ENCODE measurements around the gene AMELX. TPM values are rescaled to one million over a fixed set of nuclear protein-coding genes. Genes with fewer than 3 reads are reported as not detected.

The AMELX gene
- total RNA-seq, 2 donors from 2014 or later: not detected

DNA sequence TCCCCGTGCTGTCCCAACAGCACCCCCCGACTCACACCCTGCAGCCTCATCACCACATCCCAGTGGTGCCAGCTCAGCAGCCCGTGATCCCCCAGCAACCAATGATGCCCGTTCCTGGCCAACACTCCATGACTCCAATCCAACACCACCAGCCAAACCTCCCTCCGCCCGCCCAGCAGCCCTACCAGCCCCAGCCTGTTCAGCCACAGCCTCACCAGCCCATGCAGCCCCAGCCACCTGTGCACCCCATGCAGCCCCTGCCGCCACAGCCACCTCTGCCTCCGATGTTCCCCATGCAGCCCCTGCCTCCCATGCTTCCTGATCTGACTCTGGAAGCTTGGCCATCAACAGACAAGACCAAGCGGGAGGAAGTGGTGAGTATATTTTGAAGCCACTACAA lies 5.4 kb downstream of the AMELX start:
- intact Hi-C loops (cut with DNase I): no loop called here
- no peak for DNase-seq (ENCODE audit: low spot score)

DNA sequence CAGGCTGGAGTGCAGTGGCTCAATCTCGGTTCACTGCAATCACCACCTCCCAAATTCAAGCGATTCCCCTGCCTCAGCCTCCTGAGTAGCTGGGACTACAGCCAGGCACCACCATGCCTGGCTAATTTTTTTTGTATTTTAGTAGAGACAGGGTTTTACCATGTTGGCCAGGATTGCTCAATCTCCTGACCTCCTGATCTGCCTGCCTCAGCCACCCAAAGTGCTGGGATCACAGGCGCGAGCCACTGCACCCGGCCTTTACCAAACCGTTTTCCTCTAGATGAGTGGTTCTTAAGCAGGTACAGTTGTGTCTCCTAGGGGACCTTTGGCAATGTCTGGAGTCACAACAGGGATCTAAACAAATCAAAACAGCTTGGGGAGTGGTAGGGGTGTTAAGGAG lies 11.6 kb downstream of the AMELX start:
- no peak for DNase-seq (ENCODE audit: low spot score)
- intact Hi-C loops (cut with DNase I): no loop called here

DNA sequence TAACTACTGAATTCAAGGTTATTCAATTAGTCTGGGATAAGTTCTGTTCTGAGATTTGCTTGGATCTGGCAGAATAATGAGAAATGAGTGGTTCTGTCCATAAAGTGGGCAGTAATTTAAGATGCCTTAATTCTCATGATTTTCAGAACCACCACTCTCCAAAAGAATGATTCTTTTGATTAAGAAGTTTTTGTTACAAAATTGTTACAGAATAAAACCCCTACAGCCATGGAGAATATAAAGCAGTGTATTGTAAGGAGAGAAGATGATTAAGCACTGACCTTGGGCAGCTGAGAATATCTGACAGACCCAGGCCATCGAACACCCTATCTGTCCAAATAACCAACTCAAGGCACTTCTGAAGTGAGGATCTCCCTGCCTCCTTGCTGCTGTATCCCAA lies 12.4 kb downstream of the AMELX start:
- no peak for DNase-seq (ENCODE audit: low spot score)
- intact Hi-C loops (cut with DNase I): no loop called here

DNA sequence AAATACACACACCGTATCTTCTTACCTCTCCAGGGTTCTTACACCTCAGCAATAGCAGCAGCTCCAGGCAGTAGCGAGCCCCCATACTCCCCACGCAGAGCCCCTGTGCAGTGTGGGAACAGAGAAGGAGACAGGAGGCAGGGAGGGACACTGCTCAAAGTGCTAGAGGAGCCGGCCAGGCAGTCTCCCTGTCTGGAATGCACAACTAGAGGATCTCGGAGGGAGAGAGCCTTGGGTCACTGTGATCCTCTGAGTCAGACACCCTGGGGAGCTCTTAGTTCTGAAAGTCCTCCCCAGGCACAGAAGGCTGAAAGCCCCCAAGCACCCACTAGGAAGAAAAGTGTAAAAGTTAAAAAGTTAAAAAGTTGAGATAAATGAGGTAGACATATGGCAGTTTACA lies 16.0 kb downstream of the AMELX start:
- intact Hi-C loops (cut with DNase I): no loop called here
- no peak for DNase-seq (ENCODE audit: low spot score)

DNA sequence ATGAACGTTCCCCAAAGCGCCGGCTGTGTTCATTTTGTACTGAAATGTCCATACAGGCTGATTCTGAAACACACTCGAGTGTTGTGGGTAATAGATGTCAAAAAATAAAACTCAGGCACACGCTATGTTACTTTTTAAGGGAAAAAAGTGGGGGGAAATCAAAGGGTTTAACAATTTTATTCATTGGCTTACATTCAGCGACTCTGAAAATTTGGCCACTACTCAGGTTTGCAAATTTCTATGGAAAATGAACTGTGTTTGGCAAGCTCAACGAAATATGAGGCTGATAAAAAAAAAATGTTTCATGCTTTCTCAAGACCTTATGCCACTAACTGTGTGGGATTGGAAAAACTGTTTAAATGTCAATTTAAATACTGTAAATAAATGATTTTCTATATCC lies 18.5 kb downstream of the AMELX start:
- intact Hi-C loops (cut with DNase I): no loop called here

DNA sequence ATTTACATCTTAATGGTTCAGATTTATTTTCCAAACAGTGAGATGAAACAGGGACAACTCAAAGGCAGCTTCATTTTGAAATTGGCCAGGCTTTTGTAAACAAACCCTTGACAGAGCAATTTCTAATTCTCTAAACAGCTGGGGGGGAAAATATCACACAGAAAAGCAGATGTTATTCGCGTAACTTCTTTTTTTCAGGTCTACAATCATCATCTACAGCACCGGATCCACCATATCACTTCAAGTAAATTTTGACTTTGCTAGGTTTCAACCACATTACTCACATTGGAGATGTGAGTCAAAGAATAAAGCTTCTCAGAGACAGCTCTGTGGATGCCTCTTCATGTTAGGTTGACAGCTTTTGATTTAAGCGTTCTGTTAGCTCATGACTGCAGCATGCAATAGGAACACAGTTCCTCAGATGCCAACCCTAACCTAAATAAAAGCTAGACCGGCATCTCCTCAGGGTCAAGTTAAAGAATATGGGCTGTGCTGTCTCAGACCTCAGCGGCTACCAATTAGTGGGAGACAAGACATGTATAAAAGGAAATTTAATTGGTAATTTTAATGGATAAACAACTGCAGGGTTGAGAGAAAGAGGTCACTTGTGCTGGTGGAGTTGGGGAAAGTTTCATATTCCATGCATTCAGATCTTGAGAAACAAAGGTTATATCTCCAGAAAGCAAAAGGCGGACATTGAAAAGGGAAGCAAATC lies 26.8 kb downstream of the AMELX start:
- DNase-seq (ENCODE audit: low spot score): no peak
- intact Hi-C loops (cut with DNase I): no loop called here

More for the DNA sequence above, 18.5 kb downstream of the AMELX start:
- DNase-seq (ENCODE audit: low spot score): no peak

- intact Hi-C loops (cut with DNase I): no loop called here
- DNase-seq (ENCODE audit: low spot score): no peak
Observed at GRCh38 chrX:11321986-11322385, 28.8 kb downstream of the AMELX start.

GRCh38 chrX:11328134-11328533 lies 34.9 kb downstream of the AMELX start:
- intact Hi-C loops (cut with DNase I): no loop called here
- DNase-seq (ENCODE audit: low spot score): no peak

DNA sequence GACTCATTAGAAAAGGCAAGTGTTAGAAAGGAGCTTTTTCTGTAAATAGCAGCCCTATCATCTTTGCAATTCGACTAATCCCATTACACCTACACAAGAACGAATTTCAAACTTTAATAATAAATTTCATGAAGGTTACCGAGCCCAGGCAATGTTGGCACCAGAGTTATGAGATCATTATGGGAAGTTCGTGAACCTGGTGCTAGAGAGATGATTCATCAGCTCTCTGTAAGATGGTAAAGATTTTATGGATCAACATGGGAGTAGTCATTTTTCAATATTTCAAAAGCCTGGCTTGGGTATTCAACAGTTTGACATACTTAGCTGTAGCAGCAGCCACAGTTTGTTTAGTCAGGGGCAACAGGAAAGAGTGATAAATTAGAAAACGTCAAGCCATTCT lies 35.8 kb downstream of the AMELX start:
- no peak for DNase-seq (ENCODE audit: low spot score)
- intact Hi-C loops (cut with DNase I): no loop called here

GRCh38 chrX:11331788-11332187 lies 38.6 kb downstream of the AMELX start:
- no peak for DNase-seq (ENCODE audit: low spot score)
- intact Hi-C loops (cut with DNase I): loop anchor here in 1 of 2 donors (2.0 kb wide), 1 partner anchor 77 kb away; no protein-coding TSS in a partner anchor

- DNase-seq (ENCODE audit: low spot score): no peak
- intact Hi-C loops (cut with DNase I): no loop called here
Observed at GRCh38 chrX:11334165-11334564, 41.0 kb downstream of the AMELX start.

GRCh38 chrX:11336201-11336600 lies 43.0 kb downstream of the AMELX start:
- intact Hi-C loops (cut with DNase I): no loop called here
- no peak for DNase-seq (ENCODE audit: low spot score)

DNA sequence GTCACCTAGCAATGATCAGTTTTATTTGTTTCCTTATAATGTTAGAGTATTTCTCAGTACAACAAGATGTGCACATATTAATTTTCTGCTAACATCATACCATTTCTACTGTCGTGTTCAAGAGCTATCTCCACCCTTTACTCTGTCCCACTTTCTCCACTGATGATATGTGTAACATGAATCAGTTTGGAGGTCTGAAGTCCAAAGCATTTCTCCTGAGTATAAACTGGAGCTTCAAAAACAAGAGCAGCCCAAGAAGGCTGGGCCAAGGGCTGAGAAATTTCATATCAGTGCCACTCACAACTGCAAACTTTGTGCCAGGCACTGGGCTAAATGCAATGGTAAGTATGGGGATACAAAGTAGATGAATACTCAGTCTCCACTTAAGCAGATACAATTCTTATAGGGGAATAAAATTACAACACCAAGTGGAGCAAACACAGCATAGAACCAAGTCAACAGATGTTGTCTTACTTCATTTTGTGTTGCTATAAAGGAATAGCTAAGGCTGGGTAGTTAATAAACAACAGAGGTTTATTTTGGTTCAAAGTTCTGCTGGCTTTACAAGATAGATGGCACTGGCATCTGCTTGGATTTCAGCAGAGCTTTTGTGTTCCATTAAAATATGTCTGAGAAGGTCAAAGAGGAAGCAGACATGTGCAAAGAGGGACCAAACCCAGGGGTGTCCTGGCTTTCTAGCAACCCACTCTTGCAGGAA lies 44.2 kb downstream of the AMELX start:
- intact Hi-C loops (cut with DNase I): no loop called here
- no peak for DNase-seq (ENCODE audit: low spot score)

- DNase-seq (ENCODE audit: low spot score): peak; percentile 90
- intact Hi-C loops (cut with DNase I): no loop called here
Observed at GRCh38 chrX:11341274-11342201, 48.3 kb downstream of the AMELX start.

GRCh38 chrX:11342673-11343072 lies 49.5 kb downstream of the AMELX start:
- intact Hi-C loops (cut with DNase I): no loop called here
- DNase-seq (ENCODE audit: low spot score): no peak

DNA sequence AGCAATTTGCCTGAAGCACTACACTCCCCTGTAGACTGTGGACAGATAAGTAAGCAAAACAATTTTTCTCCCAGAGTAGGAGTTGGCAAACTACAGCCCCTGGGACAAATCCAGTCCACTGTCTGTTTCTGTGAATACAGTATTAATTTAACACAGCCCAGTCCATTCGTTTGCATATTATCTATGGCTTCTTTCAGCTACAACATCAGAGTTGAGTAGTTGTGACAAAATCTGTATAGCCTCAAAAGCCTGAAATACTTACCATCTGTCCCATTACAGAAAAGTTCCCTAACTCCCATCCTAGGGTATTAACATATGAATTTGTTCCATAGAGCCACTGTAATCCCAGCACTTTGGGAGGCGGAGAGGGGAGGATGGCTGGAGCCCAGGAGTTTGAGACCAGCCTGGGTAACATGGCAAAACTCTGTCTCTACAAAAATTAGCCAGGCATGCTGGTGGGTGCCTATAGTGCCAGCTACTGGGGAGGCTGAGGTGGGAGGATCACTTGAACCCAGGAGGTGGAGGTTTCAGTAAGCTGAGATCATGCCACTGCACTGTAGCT lies 53.0 kb downstream of the AMELX start:
- intact Hi-C loops (cut with DNase I): no loop called here
- no peak for DNase-seq (ENCODE audit: low spot score)

DNA sequence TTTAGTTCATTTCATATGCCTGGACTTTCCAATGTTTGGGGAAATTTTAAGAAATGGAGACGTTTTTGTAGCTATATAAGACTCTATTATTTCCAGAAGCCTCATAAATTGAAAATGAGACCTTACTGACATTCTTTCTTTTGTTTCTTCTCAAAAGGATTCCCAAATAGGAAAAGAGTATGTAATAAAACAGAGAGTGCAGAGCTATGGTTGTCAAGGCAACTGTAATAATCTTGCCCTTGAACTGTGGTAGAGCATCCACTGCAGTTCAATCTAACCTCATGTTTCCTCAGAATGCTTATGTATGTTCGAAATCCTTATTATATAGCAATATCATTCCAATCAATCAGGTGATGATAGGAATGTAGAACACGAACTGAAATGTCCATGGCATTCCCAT lies 54.1 kb downstream of the AMELX start:
- intact Hi-C loops (cut with DNase I): no loop called here
- DNase-seq (ENCODE audit: low spot score): no peak

- DNase-seq (ENCODE audit: low spot score): no peak
- intact Hi-C loops (cut with DNase I): no loop called here
Observed at GRCh38 chrX:11349020-11349419, 55.8 kb downstream of the AMELX start.

DNA sequence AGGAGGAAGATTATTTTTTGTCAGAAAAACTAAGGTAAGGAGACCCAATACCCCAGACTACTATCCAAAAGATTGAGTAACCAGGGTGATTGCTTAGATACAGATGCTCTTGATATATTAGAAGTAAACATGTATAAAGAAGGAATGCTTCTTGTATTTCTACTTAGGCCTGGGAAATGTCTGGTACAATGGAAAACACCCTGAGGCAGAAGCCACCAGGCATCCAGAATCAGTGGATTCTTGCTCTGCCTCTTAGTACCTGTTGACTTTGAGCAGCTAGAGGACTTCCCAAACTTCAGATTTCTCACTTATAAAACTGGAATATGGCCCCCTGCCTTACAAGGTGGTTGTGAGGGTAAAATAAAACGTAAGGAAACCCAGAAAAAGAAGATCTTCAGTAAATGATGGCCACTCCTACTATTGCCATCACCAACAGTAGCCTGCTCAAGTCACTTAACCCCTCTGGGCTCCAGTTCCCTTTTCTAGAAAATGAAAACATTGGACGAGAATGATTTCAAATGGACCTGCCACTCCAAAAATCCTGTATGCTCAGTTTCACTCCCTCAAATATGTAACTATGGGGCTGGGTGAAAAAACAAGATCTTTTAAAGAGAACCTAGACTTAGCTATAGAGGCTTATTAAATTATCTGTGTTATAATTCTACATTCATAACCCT lies 56.6 kb downstream of the AMELX start:
- DNase-seq (ENCODE audit: low spot score): no peak
- intact Hi-C loops (cut with DNase I): no loop called here
